Left ventricle myocardium superior (tissue), 1 donor: ENCODE data around the gene TUBB8. TPM values are rescaled to one million over a fixed set of nuclear protein-coding genes. Genes with fewer than 3 reads are reported as not detected.
"Not testable (repeated sequence)": the region's sequence is repeated elsewhere in the genome, so short reads cannot be mapped to it uniquely, and the experiment has no call there.

Experiments used
- ATAC-seq: fragments of 200-7000 bp; cut with Tn5 transposase; one replicate; pipeline ENCODE4 v1.9.1; 2020; ENCODE audit warnings: mild to moderate bottlenecking, moderate library complexity
- DNase-seq: peaks from one replicate; pipeline ENCODE4 v3.0.0-alpha.2; 2020
- intact Hi-C: fragments of 100-400 bp; cut with micrococcal nuclease; formaldehyde crosslinking; loops from one replicate; pipeline ENCODE4 v1.11.0; 2022
- total RNA-seq: library from RNA; stranded (reverse); fragmentation: NEBNext Ultra II Directional; extraction: Animal tissue kit (Norgen Biotek cat#: 25700); gene quantifications from one replicate; pipeline ENCODE4 v1.2.1, GENCODE V29; 2021
- donor health status: DM: no; HTN: yes; CAD: no; lungs with severe emphysema.

Gene TUBB8
- total RNA-seq, 1 donor from 2014 or later, result not detected

DNA sequence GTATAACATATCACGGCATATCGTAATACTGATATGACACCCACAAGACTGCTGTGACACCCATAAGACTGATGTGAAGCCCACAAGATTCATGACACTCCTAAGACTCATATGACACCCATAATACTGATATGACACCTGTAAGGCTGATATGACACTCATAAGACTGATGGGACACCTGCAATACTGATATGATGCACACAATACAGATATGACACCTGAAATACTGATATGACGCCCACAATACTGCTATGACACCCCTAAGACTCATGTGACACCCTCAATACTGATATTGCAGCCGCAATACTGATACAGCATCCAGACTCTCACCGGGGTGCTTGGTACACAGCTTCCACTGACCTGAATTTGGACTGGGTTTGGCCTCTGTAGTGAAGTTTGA lies 19.1 kb upstream of the TUBB8 start:
- DNase-seq, intact Hi-C loops, ATAC-seq: not testable (repeated sequence)

DNA sequence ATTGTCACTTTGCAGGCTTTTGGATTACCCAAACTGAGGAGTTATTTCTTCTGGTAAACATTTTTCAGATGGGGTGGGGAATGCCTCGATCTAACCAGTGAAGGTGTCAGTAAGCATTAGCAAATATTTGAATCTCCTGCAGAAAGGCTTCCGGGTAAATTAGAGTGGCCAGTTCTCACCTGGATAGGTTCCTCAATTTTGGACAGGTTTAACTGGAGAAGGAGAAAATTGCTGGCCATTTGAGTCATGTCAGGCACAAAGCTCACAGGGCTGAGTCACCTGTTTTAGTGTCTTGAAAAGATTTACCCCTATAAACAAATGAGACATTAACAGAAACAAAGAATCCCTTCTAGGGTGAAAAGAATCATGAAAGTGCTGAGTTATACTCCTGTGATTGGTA lies 830 bp upstream of the TUBB8 start:
- DNase-seq, intact Hi-C loops, ATAC-seq: not testable (repeated sequence)

GRCh38 chr10:47864-48263 lies 1.2 kb downstream of the TUBB8 start:
- DNase-seq, ATAC-seq, intact Hi-C loops: not testable (repeated sequence)

- ATAC-seq, result peak; percentile 32
- DNase-seq, intact Hi-C loops: not testable (repeated sequence)
These were observed 35.8 kb downstream of the TUBB8 start for GRCh38 chr10:13315-13635.

- peak; percentile 46 for ATAC-seq
- DNase-seq, intact Hi-C loops: not testable (repeated sequence)
These were observed 36.4 kb downstream of the TUBB8 start for GRCh38 chr10:12444-13314.

- peak; percentile 40 for DNase-seq
- peak; percentile 45 for ATAC-seq
These were observed 37.8 kb downstream of the TUBB8 start for GRCh38 chr10:11260-11659.

DNA sequence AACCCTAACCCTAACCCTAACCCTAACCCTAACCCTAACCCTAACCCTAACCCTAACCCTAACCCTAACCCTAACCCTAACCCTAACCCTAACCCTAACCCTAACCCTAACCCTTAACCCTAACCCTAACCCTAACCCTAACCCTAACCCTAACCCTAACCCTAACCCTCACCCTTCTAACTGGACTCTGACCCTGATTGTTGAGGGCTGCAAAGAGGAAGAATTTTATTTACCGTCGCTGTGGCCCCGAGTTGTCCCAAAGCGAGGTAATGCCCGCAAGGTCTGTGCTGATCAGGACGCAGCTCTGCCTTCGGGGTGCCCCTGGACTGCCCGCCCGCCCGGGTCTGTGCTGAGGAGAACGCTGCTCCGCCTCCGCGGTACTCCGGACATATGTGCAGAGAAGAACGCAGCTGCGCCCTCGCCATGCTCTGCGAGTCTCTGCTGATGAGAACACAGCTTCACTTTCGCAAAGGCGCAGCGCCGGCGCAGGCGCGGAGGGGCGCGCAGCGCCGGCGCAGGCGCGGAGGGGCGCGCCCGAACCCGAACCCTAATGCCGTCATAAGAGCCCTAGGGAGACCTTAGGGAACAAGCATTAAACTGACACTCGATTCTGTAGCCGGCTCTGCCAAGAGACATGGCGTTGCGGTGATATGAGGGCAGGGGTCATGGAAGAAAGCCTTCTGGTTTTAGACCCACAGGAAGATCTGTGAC lies 38.7 kb downstream of the TUBB8 start:
- intact Hi-C loops, DNase-seq: not testable (repeated sequence)
- ATAC-seq, result peak; percentile 31

More at GRCh38 chr10:11260-11659, 37.8 kb downstream of the TUBB8 start:
- intact Hi-C loops, result not testable (repeated sequence)

Other genes starting within 250 kb of the TUBB8 start
- gene ZMYND11, start 86.2 kb upstream of the TUBB8 start, total RNA-seq, result 80.7 TPM